DMS 273 (cell line): ENCODE data around the gene PPDPF.
A peak's percentile ranks its signal among the peaks of the same experiment; 100 is the strongest.
"Not testable (repeated sequence)": the region's sequence is repeated elsewhere in the genome, so short reads cannot be mapped to it uniquely, and the experiment has no call there.

Experiments used
- DNase-seq: peaks from one replicate; lab custom pipeline; 2025; ENCODE audit not compliant: unreplicated experiment; lab: John Stamatoyannopoulos, UW

The PPDPF gene

DNA sequence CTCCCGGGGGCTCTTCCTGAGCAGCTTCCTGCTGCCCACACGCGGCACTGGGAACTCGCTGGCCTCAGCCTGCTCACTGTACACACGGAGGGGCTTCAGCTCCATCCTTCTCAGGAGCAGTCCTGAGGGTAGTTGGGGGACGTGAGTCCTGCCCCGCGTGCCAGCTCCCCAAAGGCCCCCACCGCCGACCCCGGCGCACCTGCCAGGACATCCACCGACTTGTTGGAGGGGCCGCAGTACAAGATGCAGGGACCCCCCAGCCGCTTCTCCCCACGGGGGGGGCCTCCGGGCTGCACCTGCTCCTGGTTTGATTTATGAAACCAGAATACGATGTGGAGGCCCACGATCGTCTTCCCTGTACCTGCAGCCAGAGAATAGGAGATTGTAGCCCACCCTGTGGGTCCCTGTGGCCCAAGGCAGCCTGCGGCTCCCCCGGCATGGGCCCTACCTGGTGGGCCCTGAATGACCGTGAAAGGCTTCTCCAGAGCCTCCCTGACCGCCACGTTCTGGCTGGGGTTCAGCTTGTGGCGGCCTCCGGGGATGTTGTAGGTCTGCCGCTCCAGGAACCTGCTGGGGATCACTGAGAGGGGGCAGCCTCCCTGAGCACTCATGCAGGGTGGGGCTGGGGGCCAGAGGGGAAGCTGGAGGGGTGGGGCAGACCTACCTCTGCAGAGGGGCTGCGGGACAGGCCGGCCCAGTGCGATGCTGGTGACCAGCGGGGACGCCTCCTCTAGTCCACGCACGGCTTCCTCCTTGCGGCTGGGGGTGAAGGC is 41.2 kb downstream of the PPDPF start:
- DNase-seq: no peak

DNA sequence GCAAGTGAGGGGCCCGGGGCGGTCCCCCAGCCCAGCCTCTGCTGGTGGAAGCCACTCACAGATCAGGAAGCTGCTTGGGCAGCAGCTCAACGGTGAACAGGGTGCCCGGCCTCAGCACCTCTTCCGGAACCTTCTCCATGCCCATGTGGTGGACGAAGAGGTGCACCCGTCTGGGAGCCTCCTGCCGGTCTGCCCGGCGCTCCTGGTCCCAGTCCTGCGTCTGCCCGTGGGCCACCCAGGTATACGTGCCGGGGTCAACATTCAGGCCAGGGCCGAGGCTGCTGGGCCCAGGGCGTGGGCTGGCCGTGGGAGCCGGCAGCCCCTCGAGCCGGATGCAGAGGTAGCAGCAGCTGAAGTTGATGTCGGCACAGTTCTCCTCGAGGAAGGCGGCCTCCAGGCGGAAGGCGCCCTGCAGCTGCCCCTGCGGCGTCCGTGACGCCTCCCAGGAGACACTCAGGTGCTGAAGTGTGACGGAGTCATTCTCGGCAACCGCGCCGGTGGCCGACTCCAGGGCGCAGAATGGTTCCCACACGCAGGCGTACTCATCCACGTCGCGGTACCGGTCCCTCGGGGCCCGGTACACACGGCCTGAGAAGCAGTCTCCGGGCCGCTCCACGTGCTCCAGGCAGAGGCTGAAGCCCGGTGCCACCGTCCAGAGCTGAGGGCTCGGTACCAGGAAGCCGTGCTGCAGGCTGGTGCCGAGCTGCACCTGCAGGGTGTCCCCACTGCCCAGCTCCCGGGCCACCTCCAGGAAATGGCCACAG is 42.1 kb downstream of the PPDPF start:
- DNase-seq: no peak

DNA sequence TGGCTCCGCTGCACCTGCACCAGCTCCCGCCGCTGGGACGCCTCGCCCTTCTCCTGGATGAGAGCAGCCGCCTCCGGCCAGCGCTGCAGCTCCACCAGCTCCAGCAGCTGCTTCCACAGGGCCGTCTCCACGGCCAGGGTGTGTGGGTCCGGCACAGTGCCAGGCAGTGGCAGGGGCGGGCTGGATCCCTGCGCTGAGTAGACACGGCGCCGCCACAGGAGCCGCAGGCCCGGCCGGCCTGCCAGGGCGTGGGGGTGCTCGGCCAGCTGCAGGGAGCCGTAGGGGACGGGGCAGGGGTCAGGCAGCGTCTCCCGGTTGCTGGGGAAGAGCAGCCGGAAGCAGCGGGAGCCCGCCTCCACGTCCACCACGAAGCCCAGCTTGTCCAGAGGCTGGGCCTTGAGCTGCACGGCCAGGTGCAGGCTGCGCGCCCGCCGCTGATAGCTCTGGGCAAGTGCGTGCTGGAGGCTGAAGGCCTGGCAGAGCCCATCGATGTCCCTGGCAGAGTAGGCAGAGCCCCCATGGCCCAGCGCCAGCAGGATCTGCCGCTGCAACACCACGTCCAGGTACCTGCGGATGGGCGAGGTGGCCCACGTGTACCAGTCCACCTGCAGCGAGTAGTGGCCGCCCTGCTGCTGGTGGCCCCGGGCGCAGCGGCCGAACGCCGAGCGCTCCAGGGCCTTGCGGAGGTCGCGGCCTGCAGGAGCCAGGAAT is 42.8 kb downstream of the PPDPF start:
- DNase-seq: no peak

DNA sequence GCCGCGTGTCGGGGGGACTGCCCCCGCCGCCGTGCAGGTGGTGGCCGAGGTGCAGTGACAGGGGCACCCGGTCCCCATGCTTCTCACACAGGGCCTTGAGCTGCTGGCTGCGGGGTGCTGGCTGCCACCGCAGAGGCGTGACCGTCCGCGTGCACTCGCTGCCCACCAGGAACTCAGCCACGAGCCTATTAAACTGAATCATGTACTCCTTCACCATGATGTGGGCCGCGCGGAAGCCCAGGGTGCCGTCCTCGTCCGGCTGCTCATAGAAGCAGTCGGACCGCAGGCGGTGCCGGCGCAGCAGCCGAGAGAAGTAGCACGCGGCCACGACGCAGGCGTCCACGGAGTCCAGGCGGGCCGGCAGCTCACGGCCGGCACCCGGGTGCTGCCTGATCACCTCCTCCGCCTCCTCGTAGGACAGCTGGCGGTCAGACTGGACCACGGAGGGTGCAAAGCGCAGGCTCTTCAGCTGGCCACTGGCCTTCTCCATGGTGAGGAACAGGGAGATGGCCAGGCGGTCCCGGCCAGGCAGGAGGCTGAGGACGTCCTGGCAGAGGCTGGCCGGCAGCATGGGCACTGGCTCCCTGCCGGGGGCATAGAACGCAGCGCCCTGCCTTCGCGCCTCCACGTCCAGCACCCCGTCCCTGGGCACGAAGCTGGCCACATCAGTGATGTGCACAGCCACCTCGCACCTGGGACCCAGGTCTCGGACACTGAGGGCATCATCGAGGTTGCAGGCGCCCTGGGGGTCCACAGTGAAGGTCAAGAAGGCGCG is 43.7 kb downstream of the PPDPF start:
- DNase-seq: no peak

DNA sequence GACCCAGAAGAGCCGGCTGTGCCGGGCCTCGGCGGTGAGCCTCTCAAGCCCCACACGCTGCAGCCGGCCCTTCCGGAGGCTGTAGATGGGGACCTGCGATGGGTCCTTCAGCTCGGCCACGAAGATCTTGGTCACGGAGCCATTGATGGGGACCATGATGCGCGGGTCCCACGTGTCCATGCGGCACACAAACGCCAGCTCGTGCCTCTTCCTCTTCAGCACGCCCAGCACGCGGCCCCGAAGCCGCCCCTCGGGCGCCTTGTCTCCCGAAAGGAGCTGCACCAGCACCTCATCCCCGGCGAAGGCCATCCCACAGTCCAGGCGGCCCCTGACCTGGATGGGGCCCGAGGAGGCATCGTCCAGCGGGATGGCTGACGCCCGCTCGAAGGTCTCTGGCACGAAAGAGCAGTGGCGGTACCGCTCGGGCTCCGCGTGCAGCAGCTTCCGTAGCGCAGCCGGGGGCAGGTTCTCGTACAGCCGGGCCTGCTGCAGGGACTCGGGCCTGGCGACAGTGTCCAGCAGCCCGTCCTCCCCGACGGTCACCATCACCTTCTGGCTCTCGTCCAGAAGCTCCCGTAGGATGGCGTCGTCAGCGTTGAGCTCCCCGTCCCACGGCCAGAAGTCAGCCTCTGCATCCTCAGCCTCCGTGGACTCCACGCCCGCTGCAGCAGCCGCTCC is 44.6 kb downstream of the PPDPF start:
- no peak for DNase-seq

DNA sequence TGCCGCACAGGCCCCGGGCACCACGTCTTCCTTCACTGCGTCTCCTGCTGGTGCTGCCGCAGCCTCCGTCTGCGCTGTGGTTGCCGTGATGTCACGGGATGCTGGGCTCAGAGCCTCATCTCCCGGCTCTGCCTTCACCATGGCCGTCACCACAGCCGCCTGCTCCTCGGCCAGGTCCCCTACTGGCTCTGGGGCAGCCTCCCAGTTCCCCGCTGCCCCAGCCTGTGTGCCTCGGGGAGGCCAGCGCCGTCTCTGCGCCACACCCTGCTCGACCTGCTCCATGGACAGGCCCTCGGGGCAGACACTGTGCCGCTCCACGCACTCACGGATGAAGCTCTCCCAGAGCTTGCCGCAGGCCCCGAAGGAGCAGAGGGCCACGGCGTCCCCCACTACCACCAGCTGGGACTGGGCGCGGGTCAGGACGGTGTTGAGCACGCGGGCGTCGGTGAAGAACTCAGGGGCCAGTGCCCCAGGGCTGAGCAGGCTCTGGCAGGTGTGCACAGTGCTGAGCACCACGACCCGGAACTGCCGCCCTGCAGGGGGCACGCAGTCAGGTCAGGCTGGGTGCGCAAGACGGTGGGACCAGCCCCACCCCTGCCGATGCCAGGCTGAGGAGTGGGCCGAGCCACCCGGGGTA is 45.3 kb downstream of the PPDPF start:
- DNase-seq: no peak

DNA sequence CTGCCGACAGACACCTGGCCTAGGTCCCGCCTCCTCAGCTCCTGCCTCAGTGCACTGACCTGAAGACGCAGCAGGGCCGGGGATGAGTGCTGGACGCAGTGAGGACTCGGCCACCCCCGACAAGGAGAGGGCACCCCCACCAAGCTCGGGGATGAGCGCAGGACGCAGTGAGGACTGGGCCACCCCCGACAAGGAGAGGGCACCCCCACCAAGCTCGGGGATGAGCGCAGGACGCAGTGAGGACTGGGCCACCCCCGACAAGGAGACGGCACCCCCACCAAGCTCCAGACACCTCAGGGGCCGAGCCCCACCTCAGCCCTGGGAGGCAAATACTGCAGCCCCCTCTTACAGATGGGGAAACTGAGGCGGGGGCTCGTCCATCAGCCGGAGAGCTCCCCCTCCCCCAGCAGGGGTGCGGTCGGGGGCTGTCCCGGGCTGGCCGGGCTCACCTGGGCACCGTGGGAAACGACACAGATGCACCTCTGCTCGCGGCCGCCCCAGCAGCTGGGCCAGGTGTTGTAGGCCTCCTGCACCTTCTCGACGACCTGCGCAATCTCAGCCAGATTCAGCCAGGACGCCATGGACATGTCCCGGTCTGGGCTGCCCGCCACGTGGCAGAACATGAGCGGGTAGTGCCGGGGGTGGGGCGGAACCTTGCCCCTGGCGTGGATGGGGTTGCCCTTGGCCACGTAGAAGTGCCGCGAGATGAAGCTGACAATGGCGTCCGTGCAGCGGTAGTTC is 46.0 kb downstream of the PPDPF start:
- DNase-seq: no peak

DNA sequence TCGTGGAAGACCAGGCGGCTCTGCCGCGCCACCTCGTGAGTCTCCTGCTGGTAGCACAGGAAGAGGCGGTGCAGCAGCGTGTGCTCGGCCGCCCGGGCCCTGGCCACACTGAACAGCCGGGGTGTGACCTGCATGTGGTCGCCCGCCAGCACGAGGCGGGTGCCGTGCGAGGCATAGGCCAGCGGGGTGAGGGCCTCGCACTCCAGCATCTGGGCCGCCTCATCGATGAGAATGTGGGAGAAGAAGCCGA is 46.5 kb downstream of the PPDPF start:
- DNase-seq: no peak

DNA sequence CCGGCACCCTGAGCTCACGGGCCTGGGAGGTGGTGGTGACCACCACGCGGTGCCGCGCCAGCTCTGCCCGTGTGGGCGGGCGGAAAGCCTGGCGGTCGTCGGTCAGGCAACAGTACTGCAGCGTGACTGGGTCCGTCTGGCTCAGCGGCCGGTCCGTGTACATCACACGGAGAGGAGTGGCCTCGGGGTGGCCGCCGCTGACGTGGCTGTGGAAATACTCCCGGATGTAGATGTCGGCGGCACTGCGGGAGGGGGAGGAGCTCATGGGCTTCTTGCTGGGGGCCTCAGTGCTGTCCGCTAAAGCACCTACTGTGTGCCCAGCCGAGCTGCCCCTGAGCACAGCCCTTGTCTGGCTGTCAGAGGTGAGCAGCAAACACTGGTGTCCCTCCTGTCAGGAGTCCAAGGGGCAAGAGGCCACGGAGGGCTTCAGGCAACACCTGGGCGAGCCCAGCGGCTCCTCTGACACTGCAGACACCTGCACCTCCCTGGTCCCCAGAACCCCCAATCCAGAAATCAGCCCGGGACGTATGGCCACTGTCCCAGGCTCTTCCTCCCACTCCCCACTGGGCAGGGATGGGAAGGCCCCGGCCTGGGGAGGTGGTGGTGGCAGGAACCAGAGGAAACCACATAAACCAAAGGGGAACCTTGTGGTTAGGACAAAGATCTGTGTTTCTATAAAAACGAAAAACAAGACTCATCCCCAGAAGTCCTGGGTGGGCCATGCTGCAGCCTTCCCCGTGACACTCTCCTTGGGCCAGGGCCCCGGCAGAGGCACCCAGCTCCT is 47.0 kb downstream of the PPDPF start:
- DNase-seq: no peak

DNA sequence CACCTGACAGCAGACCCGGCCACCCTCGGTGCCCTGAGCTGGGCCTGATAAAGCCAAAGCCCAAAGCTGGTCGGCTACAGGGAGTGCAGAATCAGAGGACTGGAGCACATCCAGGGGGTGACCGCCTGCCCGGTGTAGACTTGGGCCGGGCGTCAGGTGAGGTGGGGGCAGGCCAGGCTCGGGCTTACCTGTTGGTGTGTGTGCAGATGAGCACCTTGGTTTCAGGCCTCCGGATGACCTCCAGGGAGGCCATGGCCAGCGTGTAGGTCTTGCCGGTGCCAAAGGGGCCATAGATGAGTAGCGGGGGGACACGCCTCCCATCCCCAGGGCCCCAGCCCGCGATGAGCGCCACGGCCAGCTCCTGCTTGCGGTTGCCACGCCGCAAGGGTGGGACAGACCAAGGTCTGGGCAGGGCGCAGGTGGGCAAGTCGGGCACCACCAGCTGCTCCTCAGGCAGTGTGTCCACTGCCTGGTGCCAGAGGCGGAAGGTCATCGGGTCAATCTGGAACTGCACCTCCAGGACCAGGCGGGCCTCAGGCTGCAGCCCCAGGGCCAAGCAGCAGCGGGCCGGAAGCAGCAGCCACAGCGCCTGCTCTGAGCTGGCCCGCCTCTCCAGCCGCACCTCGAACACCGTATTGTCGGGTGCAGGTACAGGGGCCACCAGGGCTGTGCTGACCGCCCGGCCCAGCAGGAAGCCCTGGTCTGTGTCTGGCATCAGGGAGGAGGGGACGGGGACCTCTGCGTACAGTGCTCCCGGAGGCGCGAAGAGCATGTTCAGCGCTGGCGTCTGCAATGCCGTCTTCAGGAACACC is 47.8 kb downstream of the PPDPF start:
- no peak for DNase-seq

DNA sequence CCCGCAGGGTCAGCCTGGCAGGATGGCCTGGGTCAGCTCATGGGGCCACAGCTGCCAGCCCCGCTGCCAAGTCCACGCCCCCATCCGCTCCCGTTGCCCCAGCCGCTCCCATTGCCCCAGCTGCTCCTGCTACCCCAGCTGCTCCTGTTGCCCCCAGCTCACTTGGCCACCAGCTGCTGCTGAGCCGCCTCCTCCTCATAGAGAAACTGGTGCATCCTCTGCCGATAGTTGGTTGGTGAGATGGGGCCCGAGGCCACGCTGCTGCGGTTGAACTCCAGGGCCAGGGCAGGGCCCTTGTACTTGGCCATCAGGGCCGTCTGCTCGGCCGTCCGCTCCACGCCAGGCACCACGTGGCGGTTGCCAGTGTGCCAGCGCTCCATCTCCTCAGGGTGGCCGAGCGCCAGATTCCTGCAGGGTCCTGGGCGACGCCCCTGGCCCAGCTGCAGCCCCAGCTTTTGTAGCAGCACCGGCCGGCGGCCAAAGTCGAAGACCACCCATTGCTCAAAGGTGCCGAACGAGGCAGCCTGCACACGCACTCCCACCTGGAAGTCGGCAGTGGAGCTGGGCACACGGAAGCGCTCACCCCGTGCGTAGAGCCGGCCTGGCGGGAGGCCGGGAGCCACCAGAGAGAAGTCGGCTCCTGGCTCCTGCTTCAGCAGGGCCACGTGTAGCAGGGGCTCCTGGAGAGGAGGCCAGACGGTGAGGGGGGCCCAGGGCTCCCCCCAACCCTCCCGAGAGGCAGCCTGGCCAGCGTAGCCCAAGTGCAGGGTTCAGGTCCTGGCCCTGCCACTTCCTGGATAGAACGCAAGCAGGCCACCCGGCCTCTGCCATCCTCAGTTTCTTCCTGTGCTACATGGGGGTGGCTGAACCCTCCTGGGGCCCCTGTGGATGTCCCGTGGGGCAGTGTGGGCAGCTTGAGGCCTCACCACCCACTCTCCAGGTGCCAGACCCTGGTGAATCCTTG is 48.7 kb downstream of the PPDPF start:
- DNase-seq: peak; percentile 47

DNA sequence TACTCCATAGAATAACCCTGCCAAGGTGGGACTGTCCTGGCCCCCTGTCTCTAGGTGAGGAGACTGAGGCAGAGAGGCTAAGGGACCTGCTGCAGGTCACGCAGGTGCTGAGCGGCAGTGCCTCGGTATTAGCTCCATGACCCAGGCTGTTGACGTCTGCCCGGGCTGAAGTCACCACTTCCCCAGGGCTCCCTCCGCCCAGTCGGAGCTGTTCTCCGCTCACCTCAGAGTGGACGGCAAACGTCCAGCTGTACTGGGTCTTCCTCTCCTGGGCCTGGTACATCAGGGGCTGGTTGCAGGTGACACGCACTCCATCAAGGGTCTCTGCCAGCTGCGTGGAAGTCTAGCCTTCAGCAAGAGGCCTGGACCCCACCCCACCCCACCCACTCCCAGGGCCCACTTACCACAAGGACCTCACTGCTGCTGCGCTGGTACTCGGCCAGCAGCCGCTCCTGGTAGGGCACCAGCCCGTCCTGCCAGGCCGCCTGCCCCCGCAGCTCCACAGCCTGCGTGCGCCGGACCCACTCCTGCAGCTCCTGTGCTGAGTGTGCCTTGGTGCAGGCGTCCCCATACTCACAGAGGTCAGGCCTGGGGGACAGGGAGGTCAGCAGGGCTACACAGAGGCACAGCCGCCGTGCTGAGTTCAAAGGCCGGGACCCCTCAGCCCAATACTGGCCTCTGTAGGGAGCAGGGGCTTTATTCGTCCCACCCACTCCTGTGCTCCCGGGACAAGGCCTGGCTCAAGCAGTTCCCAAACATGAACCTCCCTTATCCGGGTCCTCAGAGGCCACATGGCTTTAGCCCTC is 49.9 kb downstream of the PPDPF start:
- no peak for DNase-seq

DNA sequence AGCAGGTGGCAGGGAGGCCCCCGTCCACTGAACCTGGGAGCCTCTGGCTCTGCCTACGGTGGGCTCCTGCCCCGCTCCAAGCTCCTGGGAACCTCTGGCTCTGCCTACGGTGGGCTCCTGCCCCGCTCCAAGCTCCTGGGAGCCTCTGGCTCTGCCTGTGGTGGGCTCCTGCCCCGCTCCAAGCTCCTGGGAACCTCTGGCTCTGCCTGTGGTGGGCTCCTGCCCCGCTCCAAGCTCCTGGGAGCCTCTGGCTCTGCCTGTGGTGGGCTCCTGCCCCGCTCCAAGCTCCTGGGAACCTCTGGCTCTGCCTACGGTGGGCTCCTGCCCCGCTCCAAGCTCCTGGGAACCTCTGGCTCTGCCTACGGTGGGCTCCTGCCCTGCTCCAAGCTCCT is 50.5 kb downstream of the PPDPF start:
- DNase-seq: not testable (repeated sequence)
